ENCODE results near the gene TMED3. TPM values are rescaled to one million over a fixed set of nuclear protein-coding genes. Genes with fewer than 3 reads are reported as not detected.

Gene TMED3
- total and polyA plus RNA-seq, 8 donors: 53.9 to 80.5 (median 56.6) TPM

GRCh38 chr15:79329171-79329611 lies 18.3 kb downstream of the TMED3 start:
- intact Hi-C loops (cut with DNase I): no loop called here
- DNase-seq (no peak), ATAC-seq (no peak)
- no peaks in the 10 kb centered on the region for H3K4me1 ChIP-seq
- H3K27me3 ChIP-seq: no peaks in the 10 kb centered on the region
- no peak overlapping the region for H3K27ac ChIP-seq
- H3K9me3 ChIP-seq: no peaks in the 10 kb centered on the region
- TF ChIP-seq CTCF (IDR thresholded peaks at IDR 0.05): no peak
- no peak overlapping the region for H3K4me3 ChIP-seq
- H3K36me3 ChIP-seq: peaks cover 0 to 14% of the 10 kb centered on the region in 2 donors

GRCh38 chr15:79332824-79333510 lies 22.1 kb downstream of the TMED3 start:
- no peak overlapping the region for H3K27ac ChIP-seq
- H3K27me3 ChIP-seq: no peaks in the 10 kb centered on the region
- DNase-seq: peak in 1 of 4 donors; percentile 33
- intact Hi-C loops (cut with DNase I): no loop called here
- H3K4me3 ChIP-seq: no peak overlapping the region
- no peaks in the 10 kb centered on the region for H3K4me1 ChIP-seq
- TF ChIP-seq CTCF (IDR thresholded peaks at IDR 0.05): no peak
- H3K9me3 ChIP-seq: no peaks in the 10 kb centered on the region
- ATAC-seq: peak; percentile 70
- no peaks in the 10 kb centered on the region for H3K36me3 ChIP-seq

GRCh38 chr15:79337591-79337990 lies 26.7 kb downstream of the TMED3 start:
- no peaks in the 10 kb centered on the region for H3K9me3 ChIP-seq
- intact Hi-C loops (cut with DNase I): no loop called here
- TF ChIP-seq CTCF (IDR thresholded peaks at IDR 0.05): no peak
- no peaks in the 10 kb centered on the region for H3K36me3 ChIP-seq
- H3K27me3 ChIP-seq: no peaks in the 10 kb centered on the region
- DNase-seq (no peak), ATAC-seq (no peak)
- H3K27ac ChIP-seq: no peak overlapping the region
- no peaks in the 10 kb centered on the region for H3K4me1 ChIP-seq
- no peak overlapping the region for H3K4me3 ChIP-seq

GRCh38 chr15:79339588-79340314 lies 28.8 kb downstream of the TMED3 start:
- ATAC-seq: peak; percentile 78
- Histone ChIP-seq H3K27me3 (no peaks in the 10 kb centered on the region), H3K9me3 (no peaks in the 10 kb centered on the region), H3K4me3 (no peak overlapping the region), H3K36me3 (no peaks in the 10 kb centered on the region), H3K27ac (no peak overlapping the region), H3K4me1 (no peaks in the 10 kb centered on the region)
- TF ChIP-seq CTCF (IDR thresholded peaks at IDR 0.05): peak; percentile 35 to 71
- intact Hi-C loops (cut with DNase I): no loop called here
- DNase-seq: peak in 2 of 4 donors; percentile 19 to 45

GRCh38 chr15:79340315-79340602 lies 29.3 kb downstream of the TMED3 start:
- TF ChIP-seq CTCF (IDR thresholded peaks at IDR 0.05): peak in 1 of 2 donors; percentile 7
- Histone ChIP-seq H3K36me3 (no peaks in the 10 kb centered on the region), H3K27ac (no peak overlapping the region), H3K4me1 (no peaks in the 10 kb centered on the region), H3K4me3 (no peak overlapping the region), H3K9me3 (no peaks in the 10 kb centered on the region), H3K27me3 (no peaks in the 10 kb centered on the region)
- ATAC-seq (no peak), DNase-seq (no peak)
- intact Hi-C loops (cut with DNase I): no loop called here
